Vagina (tissue), 2 donors: Measurements from ENCODE around the gene RHOG.

Source experiments
- POLR2A ChIP-seq, 2 donors: fragments of 450-650 bp; IDR thresholded peaks; one replicate each; pipeline ENCODE4 v1.6.1; 2017; ENCODE audit warnings: antibody characterized with exemption in 2 of 2, mild to moderate bottlenecking in 2 of 2, moderate library complexity in 2 of 2
- POLR2AphosphoS5 ChIP-seq, 2 donors: sonication (generic); formaldehyde crosslinking; IDR thresholded peaks; one replicate each; pipeline ENCODE4 v1.9.0; 2017; ENCODE audit warnings: antibody characterized with exemption in 2 of 2, mild to moderate bottlenecking in 2 of 2, low read depth in 1 of 2; ENCODE audit not compliant: insufficient read depth in 1 of 2
- TF ChIP-seq, protein P1 (sequence below), 3 experiments: fragments of 450-650 bp in 2 of 3; fragments of 200-600 bp in 1 of 3; sonication (generic) in 1 of 3; IDR thresholded peaks; one replicate each; pipeline ENCODE4 v1.5.1; 2017 to 2019; ENCODE audit warnings: antibody characterized with exemption in 3 of 3, mild to moderate bottlenecking in 2 of 3, moderate library complexity in 2 of 3

DNA sequence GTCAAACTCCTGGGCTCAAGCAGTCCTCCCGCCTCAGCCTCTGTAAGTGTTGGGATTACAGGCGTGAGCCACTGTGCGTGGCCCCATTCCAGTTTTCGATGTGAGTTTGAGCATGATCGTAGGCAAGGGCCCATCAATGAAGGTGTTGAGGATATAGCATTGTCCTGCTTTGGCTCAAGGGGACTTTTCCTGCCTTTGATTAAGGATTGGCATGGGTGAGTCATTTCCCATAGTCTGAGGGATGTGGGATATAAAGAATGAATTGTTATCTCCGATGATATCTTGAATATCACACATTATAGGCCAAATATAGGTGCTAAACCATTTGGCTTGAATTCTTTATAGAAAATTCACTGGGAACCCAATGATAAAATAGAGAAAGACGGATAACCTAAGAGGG lies 45.1 kb upstream of the RHOG start:
- TF ChIP-seq POLR2A (IDR thresholded peaks at IDR 0.05) (no peak), POLR2AphosphoS5 (IDR thresholded peaks at IDR 0.05; ENCODE audit: insufficient read depth in 1 of 2, low read depth in 1 of 2) (no peak)
- TF ChIP-seq, protein P1, sequence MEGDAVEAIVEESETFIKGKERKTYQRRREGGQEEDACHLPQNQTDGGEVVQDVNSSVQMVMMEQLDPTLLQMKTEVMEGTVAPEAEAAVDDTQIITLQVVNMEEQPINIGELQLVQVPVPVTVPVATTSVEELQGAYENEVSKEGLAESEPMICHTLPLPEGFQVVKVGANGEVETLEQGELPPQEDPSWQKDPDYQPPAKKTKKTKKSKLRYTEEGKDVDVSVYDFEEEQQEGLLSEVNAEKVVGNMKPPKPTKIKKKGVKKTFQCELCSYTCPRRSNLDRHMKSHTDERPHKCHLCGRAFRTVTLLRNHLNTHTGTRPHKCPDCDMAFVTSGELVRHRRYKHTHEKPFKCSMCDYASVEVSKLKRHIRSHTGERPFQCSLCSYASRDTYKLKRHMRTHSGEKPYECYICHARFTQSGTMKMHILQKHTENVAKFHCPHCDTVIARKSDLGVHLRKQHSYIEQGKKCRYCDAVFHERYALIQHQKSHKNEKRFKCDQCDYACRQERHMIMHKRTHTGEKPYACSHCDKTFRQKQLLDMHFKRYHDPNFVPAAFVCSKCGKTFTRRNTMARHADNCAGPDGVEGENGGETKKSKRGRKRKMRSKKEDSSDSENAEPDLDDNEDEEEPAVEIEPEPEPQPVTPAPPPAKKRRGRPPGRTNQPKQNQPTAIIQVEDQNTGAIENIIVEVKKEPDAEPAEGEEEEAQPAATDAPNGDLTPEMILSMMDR (IDR thresholded peaks at IDR 0.05): no peak
